ENCODE data around the gene BRWD1.

- TF ChIP-seq, protein P1, sequence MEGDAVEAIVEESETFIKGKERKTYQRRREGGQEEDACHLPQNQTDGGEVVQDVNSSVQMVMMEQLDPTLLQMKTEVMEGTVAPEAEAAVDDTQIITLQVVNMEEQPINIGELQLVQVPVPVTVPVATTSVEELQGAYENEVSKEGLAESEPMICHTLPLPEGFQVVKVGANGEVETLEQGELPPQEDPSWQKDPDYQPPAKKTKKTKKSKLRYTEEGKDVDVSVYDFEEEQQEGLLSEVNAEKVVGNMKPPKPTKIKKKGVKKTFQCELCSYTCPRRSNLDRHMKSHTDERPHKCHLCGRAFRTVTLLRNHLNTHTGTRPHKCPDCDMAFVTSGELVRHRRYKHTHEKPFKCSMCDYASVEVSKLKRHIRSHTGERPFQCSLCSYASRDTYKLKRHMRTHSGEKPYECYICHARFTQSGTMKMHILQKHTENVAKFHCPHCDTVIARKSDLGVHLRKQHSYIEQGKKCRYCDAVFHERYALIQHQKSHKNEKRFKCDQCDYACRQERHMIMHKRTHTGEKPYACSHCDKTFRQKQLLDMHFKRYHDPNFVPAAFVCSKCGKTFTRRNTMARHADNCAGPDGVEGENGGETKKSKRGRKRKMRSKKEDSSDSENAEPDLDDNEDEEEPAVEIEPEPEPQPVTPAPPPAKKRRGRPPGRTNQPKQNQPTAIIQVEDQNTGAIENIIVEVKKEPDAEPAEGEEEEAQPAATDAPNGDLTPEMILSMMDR (IDR thresholded peaks at IDR 0.05 in 8 of 11, conservative IDR thresholded peaks at IDR 0.05 in 3 of 11) = no peak
- TF ChIP-seq POLR2AphosphoS5 (IDR thresholded peaks at IDR 0.05) = no peak
- TF ChIP-seq POLR2A (IDR thresholded peaks at IDR 0.05) = no peak
Observed at GRCh38 chr21:39263372-39263771, 50.1 kb downstream of the BRWD1 start.
